Measurements from ENCODE around the gene SCTR. TPM values are rescaled to one million over a fixed set of nuclear protein-coding genes. Genes with fewer than 3 reads are reported as not detected.

The SCTR gene
- total RNA-seq, 1 donor from 2014 or later = not detected

DNA sequence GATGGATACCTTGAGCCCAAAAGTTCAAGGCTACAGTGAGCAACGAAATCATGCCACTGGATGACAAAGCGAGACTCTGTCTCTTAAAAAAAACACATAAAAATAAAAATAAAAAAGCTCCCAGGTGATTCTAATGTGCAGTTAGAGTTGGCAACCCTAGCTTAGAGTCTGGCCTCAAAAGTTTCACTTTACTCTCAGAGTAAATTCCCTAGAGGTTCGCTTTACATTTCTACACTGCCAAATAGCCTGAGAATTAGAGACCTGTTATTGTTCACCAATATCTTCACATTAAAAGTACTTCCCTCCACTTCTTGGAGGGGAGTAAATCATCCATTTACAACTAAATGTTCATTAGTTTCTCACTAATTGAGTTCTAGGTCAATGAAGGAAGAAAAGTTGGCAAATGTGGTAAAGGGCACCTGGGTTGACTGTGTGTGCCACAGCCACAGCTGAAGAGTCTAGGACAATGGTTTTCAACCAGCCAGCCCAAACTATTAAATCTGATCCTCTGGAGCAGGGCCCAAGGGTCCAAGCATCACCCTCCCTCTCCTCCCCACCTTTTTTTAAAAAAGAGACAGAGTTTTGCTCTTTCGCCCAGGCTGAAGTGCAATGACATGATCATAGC, 107.9 kb downstream of the SCTR start:
- Histone ChIP-seq H3K27ac (no peak overlapping the region), H3K9me3 (no peaks in the 10 kb centered on the region), H3K4me1 (no peaks in the 10 kb centered on the region), H3K4me3 (no peak overlapping the region), H3K27me3 (no peaks in the 10 kb centered on the region), H3K36me3 (no peaks in the 10 kb centered on the region)
- TF ChIP-seq, protein P1, sequence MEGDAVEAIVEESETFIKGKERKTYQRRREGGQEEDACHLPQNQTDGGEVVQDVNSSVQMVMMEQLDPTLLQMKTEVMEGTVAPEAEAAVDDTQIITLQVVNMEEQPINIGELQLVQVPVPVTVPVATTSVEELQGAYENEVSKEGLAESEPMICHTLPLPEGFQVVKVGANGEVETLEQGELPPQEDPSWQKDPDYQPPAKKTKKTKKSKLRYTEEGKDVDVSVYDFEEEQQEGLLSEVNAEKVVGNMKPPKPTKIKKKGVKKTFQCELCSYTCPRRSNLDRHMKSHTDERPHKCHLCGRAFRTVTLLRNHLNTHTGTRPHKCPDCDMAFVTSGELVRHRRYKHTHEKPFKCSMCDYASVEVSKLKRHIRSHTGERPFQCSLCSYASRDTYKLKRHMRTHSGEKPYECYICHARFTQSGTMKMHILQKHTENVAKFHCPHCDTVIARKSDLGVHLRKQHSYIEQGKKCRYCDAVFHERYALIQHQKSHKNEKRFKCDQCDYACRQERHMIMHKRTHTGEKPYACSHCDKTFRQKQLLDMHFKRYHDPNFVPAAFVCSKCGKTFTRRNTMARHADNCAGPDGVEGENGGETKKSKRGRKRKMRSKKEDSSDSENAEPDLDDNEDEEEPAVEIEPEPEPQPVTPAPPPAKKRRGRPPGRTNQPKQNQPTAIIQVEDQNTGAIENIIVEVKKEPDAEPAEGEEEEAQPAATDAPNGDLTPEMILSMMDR (IDR thresholded peaks at IDR 0.05) = no peak
- DNase-seq (ENCODE audit: low spot score in 2 of 2) = no peak
- intact Hi-C loops (cut with DNase I) = no loop called here

DNA sequence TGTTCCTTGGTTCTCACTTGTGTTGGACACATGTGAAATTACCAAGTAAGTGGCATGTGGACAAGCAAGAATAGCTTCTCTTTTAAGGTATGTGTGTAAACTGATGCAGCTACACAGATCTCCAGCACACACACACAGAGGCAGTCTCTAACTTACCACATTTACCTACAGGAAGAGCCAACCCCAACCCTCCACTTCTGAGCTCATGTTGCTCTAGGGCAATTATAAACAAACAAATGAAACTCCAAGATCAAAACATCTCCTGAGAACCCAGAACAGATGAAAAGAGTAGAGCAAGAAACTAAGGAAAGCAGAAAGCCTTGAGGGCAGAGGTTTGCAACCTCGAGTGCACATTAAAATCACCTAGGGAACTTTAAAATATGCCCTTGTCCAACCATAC, 108.7 kb downstream of the SCTR start:
- intact Hi-C loops (cut with DNase I) = no loop called here
- Histone ChIP-seq H3K4me1 (no peaks in the 10 kb centered on the region), H3K36me3 (no peaks in the 10 kb centered on the region), H3K4me3 (no peak overlapping the region), H3K27ac (no peak overlapping the region), H3K27me3 (no peaks in the 10 kb centered on the region), H3K9me3 (no peaks in the 10 kb centered on the region)
- DNase-seq (ENCODE audit: low spot score in 2 of 2) = no peak
- TF ChIP-seq, protein P1 (IDR thresholded peaks at IDR 0.05) = no peak

DNA sequence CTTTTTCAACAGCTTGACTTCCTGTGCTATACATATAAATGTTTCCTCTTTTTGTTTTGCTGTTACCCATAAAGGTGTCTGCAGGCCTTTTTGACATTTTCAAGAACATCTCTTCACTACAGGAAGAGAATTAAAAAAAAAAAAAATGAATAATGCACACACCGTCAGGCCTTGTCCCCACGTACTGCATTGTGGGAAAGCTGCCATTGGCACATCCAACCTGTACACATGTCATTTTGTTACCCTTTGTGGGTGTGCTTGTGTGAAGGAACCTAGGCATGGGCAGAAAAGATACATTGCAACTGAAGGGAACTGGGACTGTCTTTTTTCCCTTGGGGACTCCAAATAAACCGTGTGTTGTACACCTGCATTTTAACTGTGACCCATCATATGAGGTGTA, 109.4 kb downstream of the SCTR start:
- Histone ChIP-seq H3K4me1 (no peaks in the 10 kb centered on the region), H3K9me3 (no peaks in the 10 kb centered on the region), H3K4me3 (no peak overlapping the region), H3K36me3 (no peaks in the 10 kb centered on the region), H3K27me3 (no peaks in the 10 kb centered on the region), H3K27ac (no peak overlapping the region)
- TF ChIP-seq, protein P1 (IDR thresholded peaks at IDR 0.05) = no peak
- no peak for DNase-seq (ENCODE audit: low spot score in 2 of 2)
- intact Hi-C loops (cut with DNase I) = no loop called here

DNA sequence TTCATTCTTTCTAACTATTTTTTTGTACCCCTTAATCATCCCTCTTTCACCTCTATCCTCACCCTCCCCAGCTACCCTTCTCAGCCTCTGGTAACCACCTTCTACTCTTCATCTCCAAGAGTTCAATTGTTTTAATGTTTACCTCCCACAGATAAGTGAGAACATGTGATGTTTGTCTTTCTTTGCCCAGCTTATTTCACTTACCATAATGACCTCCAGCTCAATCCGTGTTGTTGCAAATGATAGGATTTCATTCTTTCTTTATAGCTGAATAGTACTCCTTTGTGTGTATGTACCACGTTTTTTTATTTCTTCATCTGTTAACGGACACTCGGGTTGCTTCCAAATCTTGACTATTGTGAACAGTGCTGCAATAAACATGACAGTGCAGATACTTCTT, 114.8 kb downstream of the SCTR start:
- TF ChIP-seq, protein P1 (IDR thresholded peaks at IDR 0.05) = no peak
- DNase-seq (ENCODE audit: low spot score in 2 of 2) = no peak
- Histone ChIP-seq H3K4me3 (no peak overlapping the region), H3K4me1 (no peaks in the 10 kb centered on the region), H3K9me3 (no peaks in the 10 kb centered on the region), H3K27ac (no peak overlapping the region), H3K27me3 (no peaks in the 10 kb centered on the region), H3K36me3 (no peaks in the 10 kb centered on the region)
- intact Hi-C loops (cut with DNase I) = no loop called here

DNA sequence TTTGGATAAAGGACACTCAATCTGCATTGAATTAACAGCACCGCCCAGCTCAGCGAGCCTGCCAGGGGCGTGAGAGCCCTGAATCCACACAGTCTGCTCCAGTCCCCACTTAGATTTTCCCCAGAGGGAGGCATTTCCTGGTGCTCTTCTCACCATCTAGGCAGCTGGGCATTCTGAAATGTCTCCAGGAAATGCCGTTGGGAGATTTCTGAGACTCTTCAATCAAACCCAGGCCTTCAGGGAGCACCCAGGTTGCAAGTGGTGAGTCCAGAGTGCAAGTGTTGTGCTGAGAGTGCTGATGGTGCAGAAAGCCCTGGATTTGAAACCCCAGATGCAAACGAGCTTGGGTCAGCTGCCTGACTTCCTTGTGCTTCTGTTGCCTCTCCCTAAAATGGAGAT, 116.1 kb downstream of the SCTR start:
- intact Hi-C loops (cut with DNase I) = no loop called here

More for the DNA sequence above, 116.1 kb downstream of the SCTR start:
- Histone ChIP-seq H3K9me3 (no peaks in the 10 kb centered on the region), H3K4me1 (no peaks in the 10 kb centered on the region), H3K27ac (no peak overlapping the region), H3K36me3 (no peaks in the 10 kb centered on the region), H3K27me3 (no peaks in the 10 kb centered on the region), H3K4me3 (no peak overlapping the region)
- TF ChIP-seq, protein P1 (IDR thresholded peaks at IDR 0.05) = no peak
- no peak for DNase-seq (ENCODE audit: low spot score in 2 of 2)

Measured in ascending aorta (tissue), 2 donors.